ENCODE measurements around the gene NADK2. TPM values are rescaled to one million over a fixed set of nuclear protein-coding genes. Genes with fewer than 3 reads are reported as not detected.

Gene NADK2
- total RNA-seq, 1 experiment from 2014 or later: 21.2 TPM

- DNase-seq (ENCODE audit: low read depth, low spot score) (no peak), ATAC-seq (no peak)
- no peak overlapping the region for H3K4me2 ChIP-seq (ENCODE audit: low read length)
- H2AFZ ChIP-seq (ENCODE audit: low read depth, low read length, poor library complexity, severe bottlenecking): no peak overlapping the region
- no peaks in the 10 kb centered on the region for H3K4me1 ChIP-seq (ENCODE audit: control insufficient read depth in 1 of 2, insufficient read depth in 2 of 2, low read length in 2 of 2)
- POLR2A ChIA-PET: no interaction called here
- TF ChIP-seq, protein P1, sequence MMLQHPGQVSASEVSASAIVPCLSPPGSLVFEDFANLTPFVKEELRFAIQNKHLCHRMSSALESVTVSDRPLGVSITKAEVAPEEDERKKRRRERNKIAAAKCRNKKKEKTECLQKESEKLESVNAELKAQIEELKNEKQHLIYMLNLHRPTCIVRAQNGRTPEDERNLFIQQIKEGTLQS (IDR thresholded peaks at IDR 0.05): no peak
- TF ChIP-seq ELF1 (IDR thresholded peaks at IDR 0.05; ENCODE audit: borderline replicate concordance, low read depth): no peak
- no peak for TF ChIP-seq FOSL1 (IDR thresholded peaks at IDR 0.05; ENCODE audit: low read depth)
- TF ChIP-seq, protein P2, sequence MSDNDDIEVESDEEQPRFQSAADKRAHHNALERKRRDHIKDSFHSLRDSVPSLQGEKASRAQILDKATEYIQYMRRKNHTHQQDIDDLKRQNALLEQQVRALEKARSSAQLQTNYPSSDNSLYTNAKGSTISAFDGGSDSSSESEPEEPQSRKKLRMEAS (IDR thresholded peaks at IDR 0.05): no peak
- no peak for TF ChIP-seq SIN3A (IDR thresholded peaks at IDR 0.05; ENCODE audit: low read depth)
- TF ChIP-seq RAD21 (IDR thresholded peaks at IDR 0.05; ENCODE audit: low read depth): no peak
- TF ChIP-seq ZFX (IDR thresholded peaks at IDR 0.05): no peak
- no peak for TF ChIP-seq EZH2 (IDR thresholded peaks at IDR 0.05)
- TF ChIP-seq, protein P3, sequence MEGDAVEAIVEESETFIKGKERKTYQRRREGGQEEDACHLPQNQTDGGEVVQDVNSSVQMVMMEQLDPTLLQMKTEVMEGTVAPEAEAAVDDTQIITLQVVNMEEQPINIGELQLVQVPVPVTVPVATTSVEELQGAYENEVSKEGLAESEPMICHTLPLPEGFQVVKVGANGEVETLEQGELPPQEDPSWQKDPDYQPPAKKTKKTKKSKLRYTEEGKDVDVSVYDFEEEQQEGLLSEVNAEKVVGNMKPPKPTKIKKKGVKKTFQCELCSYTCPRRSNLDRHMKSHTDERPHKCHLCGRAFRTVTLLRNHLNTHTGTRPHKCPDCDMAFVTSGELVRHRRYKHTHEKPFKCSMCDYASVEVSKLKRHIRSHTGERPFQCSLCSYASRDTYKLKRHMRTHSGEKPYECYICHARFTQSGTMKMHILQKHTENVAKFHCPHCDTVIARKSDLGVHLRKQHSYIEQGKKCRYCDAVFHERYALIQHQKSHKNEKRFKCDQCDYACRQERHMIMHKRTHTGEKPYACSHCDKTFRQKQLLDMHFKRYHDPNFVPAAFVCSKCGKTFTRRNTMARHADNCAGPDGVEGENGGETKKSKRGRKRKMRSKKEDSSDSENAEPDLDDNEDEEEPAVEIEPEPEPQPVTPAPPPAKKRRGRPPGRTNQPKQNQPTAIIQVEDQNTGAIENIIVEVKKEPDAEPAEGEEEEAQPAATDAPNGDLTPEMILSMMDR (IDR thresholded peaks at IDR 0.05 in 2 of 3, conservative IDR thresholded peaks at IDR 0.05 in 1 of 3; ENCODE audit: borderline replicate concordance in 1 of 3, insufficient read depth in 1 of 3, low read depth in 2 of 3, low read length in 2 of 3): no peak
- TF ChIP-seq ZBTB33 (IDR thresholded peaks at IDR 0.05; ENCODE audit: extremely low read depth, insufficient replicate concordance, low read length): no peak
- no peak for TF ChIP-seq POLR2A (IDR thresholded peaks at IDR 0.05; ENCODE audit: borderline replicate concordance, extremely low read depth, insufficient read depth, insufficient read length)
- no peak for TF ChIP-seq ZNF274 (IDR thresholded peaks at IDR 0.05; ENCODE audit: low read depth, low read length)
- no peak for TF ChIP-seq TCF7L2 (IDR thresholded peaks at IDR 0.05; ENCODE audit: borderline replicate concordance, extremely low read depth, insufficient read depth, insufficient read length)
- TF ChIP-seq YY1 (IDR thresholded peaks at IDR 0.05; ENCODE audit: extremely low read depth, insufficient replicate concordance, low read depth, low read length): no peak
- TF ChIP-seq, protein P4, sequence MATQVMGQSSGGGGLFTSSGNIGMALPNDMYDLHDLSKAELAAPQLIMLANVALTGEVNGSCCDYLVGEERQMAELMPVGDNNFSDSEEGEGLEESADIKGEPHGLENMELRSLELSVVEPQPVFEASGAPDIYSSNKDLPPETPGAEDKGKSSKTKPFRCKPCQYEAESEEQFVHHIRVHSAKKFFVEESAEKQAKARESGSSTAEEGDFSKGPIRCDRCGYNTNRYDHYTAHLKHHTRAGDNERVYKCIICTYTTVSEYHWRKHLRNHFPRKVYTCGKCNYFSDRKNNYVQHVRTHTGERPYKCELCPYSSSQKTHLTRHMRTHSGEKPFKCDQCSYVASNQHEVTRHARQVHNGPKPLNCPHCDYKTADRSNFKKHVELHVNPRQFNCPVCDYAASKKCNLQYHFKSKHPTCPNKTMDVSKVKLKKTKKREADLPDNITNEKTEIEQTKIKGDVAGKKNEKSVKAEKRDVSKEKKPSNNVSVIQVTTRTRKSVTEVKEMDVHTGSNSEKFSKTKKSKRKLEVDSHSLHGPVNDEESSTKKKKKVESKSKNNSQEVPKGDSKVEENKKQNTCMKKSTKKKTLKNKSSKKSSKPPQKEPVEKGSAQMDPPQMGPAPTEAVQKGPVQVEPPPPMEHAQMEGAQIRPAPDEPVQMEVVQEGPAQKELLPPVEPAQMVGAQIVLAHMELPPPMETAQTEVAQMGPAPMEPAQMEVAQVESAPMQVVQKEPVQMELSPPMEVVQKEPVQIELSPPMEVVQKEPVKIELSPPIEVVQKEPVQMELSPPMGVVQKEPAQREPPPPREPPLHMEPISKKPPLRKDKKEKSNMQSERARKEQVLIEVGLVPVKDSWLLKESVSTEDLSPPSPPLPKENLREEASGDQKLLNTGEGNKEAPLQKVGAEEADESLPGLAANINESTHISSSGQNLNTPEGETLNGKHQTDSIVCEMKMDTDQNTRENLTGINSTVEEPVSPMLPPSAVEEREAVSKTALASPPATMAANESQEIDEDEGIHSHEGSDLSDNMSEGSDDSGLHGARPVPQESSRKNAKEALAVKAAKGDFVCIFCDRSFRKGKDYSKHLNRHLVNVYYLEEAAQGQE (IDR thresholded peaks at IDR 0.05; ENCODE audit: low read depth): no peak
- TF ChIP-seq JUND (IDR thresholded peaks at IDR 0.05): no peak
- no peak for TF ChIP-seq CBX3 (IDR thresholded peaks at IDR 0.05; ENCODE audit: low read depth)
- no peak for TF ChIP-seq SRF (IDR thresholded peaks at IDR 0.05; ENCODE audit: low read depth)
- TF ChIP-seq EZH2phosphoT487 (IDR thresholded peaks at IDR 0.05; ENCODE audit: borderline replicate concordance): no peak
- TF ChIP-seq EGR1 (IDR thresholded peaks at IDR 0.05; ENCODE audit: low read depth): no peak
- H3K27me3 ChIP-seq (ENCODE audit: insufficient read depth, low read length): no peaks in the 10 kb centered on the region
- no peak overlapping the region for H3K9ac ChIP-seq (ENCODE audit: low read length)
- CTCF ChIA-PET: no interaction called here
- RAD21 ChIA-PET (ENCODE audit: low non-redundant PET in 1 of 2, low total read pairs in 2 of 2, uncharacterized antibody in 2 of 2, unreplicated experiment in 2 of 2): no interaction called here
- H3K9me3 ChIP-seq (ENCODE audit: control insufficient read depth in 1 of 2, insufficient read depth in 1 of 2, low read depth in 1 of 2, low read length in 2 of 2): no peaks in the 10 kb centered on the region
- peaks cover 2 to 7% of the 10 kb centered on the region in 2 experiments; a peak in 1 of 4 replicates for H3K36me3 ChIP-seq (ENCODE audit: control insufficient read depth in 1 of 2, insufficient read depth in 2 of 2, low read length in 2 of 2)
- intact Hi-C loops (cut with micrococcal nuclease): no loop called here
- no peak overlapping the region for H3K4me3 ChIP-seq (replicated peaks in 1 of 2; ENCODE audit: low read depth in 1 of 2, low read length in 2 of 2)
- H3K79me2 ChIP-seq (ENCODE audit: insufficient read depth, low read length): no peaks in the 10 kb centered on the region
- H3K27ac ChIP-seq (ENCODE audit: low read depth, low read length): no peak overlapping the region
- H4K20me1 ChIP-seq (ENCODE audit: insufficient read depth): no peaks in the 10 kb centered on the region
- no TSS peak for BruUV-seq (replicated peaks)
- H3K9me2 ChIP-seq (ENCODE audit: insufficient read depth): no peaks in the 10 kb centered on the region
Observed at GRCh38 chr5:36205329-36205728, 36.4 kb downstream of the NADK2 start.

All from HCT116 (cell line).